ENCODE measurements around the gene GALNT18. TPM values are rescaled to one million over a fixed set of nuclear protein-coding genes. Genes with fewer than 3 reads are reported as not detected.

The GALNT18 gene
- total and polyA plus RNA-seq, 8 donors = 16.4 to 42.6 (median 23.0) TPM

GRCh38 chr11:11288972-11289616 is 332.7 kb downstream of the GALNT18 start:
- intact Hi-C loops (cut with DNase I) = no loop called here
- TF ChIP-seq CTCF (IDR thresholded peaks at IDR 0.05) = no peak
- Histone ChIP-seq H3K27ac (no peak overlapping the region), H3K4me1 (no peaks in the 10 kb centered on the region), H3K36me3 (peaks cover 0 to 5% of the 10 kb centered on the region in 2 donors), H3K9me3 (no peaks in the 10 kb centered on the region), H3K27me3 (no peaks in the 10 kb centered on the region), H3K4me3 (no peak overlapping the region)
- no peak for ATAC-seq
- no peak for DNase-seq

DNA sequence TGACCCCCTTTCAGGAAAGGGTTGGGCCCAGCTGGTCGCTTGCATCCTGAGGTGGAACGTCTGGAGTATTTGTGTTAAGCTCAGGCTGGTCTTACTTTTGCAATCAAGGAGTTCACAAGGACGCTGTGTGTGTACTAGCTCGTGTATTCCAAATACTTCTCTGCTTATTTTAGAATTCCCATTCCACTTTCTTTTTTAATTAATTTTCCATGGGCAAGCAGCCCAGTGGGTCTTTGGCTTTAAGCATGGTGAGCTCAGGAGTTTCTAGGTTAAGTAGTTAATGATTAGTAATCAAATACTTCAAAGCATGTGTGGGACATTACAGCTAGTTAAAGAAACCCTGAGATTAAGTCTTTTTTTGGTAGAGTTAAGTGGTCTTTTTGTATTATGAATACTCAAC is 337.3 kb downstream of the GALNT18 start:
- intact Hi-C loops (cut with DNase I) = no loop called here
- TF ChIP-seq CTCF (IDR thresholded peaks at IDR 0.05) = no peak
- H3K27me3 ChIP-seq = no peaks in the 10 kb centered on the region
- H3K4me1 ChIP-seq = peaks cover 0 to 13% of the 10 kb centered on the region in 2 donors
- DNase-seq (peak in 1 of 4 donors; percentile 49), ATAC-seq (peak; percentile 74)
- H3K27ac ChIP-seq = peak overlapping the region in 1 of 2 donors; percentile 48
- H3K4me3 ChIP-seq = no peak overlapping the region
- H3K36me3 ChIP-seq = peaks cover 0 to 3% of the 10 kb centered on the region in 2 donors
- H3K9me3 ChIP-seq = no peaks in the 10 kb centered on the region

DNA sequence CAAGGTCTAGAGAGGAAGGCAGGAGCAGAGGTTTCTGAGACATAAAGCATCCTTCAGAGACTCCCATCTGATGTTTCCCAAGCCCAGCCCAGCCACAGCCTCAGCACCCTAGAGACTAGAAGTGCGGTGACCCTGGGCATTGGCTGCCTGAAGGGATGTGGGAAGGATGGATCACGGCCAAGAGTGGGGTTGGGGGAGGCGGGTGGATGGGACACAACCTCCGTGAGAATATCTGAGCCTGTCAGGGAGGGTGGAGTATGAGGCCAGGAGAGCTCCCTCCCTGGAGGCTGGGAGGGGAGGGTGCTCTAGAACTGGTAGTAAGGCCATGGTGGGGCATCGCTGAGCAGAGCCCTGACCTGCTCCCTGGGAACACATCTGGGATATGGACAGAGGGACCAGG is 340.2 kb downstream of the GALNT18 start:
- intact Hi-C loops (cut with DNase I) = no loop called here
- Histone ChIP-seq H3K4me1 (peaks cover 0 to 13% of the 10 kb centered on the region in 2 donors), H3K9me3 (no peaks in the 10 kb centered on the region), H3K27me3 (no peaks in the 10 kb centered on the region), H3K27ac (no peak overlapping the region), H3K4me3 (no peak overlapping the region), H3K36me3 (no peaks in the 10 kb centered on the region)
- no peak for TF ChIP-seq CTCF (IDR thresholded peaks at IDR 0.05)
- ATAC-seq = no peak
- no peak for DNase-seq

GRCh38 chr11:11280826-11281225 is 341.0 kb downstream of the GALNT18 start:
- ATAC-seq = no peak
- Histone ChIP-seq H3K9me3 (no peaks in the 10 kb centered on the region), H3K36me3 (no peaks in the 10 kb centered on the region), H3K27me3 (no peaks in the 10 kb centered on the region), H3K27ac (peak overlapping the region in 1 of 2 donors; percentile 59), H3K4me3 (no peak overlapping the region), H3K4me1 (peaks cover 0 to 13% of the 10 kb centered on the region in 2 donors)
- no peak for DNase-seq
- TF ChIP-seq CTCF (IDR thresholded peaks at IDR 0.05) = no peak
- intact Hi-C loops (cut with DNase I) = no loop called here

DNA sequence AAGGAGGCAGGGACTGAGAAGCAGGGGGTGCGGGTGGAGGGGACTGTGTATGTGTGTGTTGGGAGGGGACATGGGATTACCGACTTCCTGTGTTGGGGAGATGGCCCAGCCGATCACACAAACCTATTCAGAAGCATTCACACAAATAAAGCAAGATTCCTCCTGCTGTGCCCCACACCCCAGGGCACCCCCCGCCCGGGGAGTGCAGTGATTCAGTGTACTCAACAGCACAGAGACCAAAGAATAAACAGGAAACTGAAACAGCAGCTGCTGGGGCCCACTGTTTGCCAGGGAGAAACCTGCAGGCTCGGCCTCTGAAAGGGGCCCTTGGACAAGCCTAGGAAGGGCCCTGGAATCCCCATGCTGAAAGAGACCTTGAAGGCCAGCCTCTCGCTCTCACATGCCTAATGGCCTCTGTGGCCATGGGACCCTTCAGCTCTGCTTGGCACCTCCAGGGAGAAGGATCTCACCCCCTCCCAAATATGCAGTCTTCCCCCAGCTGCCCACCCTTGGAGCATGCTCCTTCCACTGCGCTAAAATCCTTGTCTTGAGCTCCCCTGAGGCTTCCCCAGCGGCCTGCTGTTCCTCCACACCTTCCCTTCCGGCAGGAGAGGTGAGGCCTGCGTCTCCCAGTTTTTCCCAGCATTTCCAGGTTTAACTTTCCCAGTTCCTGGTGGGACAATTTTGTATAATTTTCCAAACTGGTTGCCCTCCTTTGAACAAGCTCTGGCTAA is 341.7 kb downstream of the GALNT18 start:
- Histone ChIP-seq H3K27ac (peak overlapping the region in 1 of 2 donors; percentile 59), H3K4me3 (no peak overlapping the region), H3K4me1 (peaks cover 0 to 13% of the 10 kb centered on the region in 2 donors), H3K36me3 (no peaks in the 10 kb centered on the region), H3K27me3 (no peaks in the 10 kb centered on the region), H3K9me3 (no peaks in the 10 kb centered on the region)
- DNase-seq (peak in 1 of 4 donors; percentile 42), ATAC-seq (peak; percentile 77)
- intact Hi-C loops (cut with DNase I) = no loop called here
- TF ChIP-seq CTCF (IDR thresholded peaks at IDR 0.05) = no peak
